Urinary bladder (tissue), 4 donors: Measurements from ENCODE around the gene FAM124B. TPM values are rescaled to one million over a fixed set of nuclear protein-coding genes. Genes with fewer than 3 reads are reported as not detected.
A peak's percentile ranks its signal among the peaks of the same experiment; 100 is the strongest.

ENCODE experiments used
- DNase-seq: peaks from one replicate; pipeline ENCODE4 v3.0.0-alpha.2; 2015; ENCODE audit errors: extremely low spot score
- H3K27ac ChIP-seq: one replicate; pipeline ENCODE4 v1.5.1; 2013; ENCODE audit warnings: low read depth, mild to moderate bottlenecking, moderate library complexity
- H3K36me3 ChIP-seq: one replicate; pipeline ENCODE4 v1.6.1; 2013; ENCODE audit warnings: mild to moderate bottlenecking, moderate library complexity; ENCODE audit not compliant: insufficient read depth
- H3K4me1 ChIP-seq: one replicate; pipeline ENCODE4 v1.6.1; 2013; ENCODE audit warnings: mild to moderate bottlenecking, moderate library complexity; ENCODE audit not compliant: insufficient read depth
- H3K4me3 ChIP-seq: one replicate; pipeline ENCODE4 v1.5.1; 2013; ENCODE audit warnings: low read depth, low read length
- WGBS: extraction: QIAGEN DNeasy Blood & Tissue Kit; methylation state at CpG from one replicate; pipeline ENCODE4 v1.1.7; 2013; 5-methylcytosine and 5-hydroxymethylcytosine counted together
- polyA plus RNA-seq: library from polyadenylated mRNA; stranded (reverse); fragments of 200-250 nt; gene quantifications from one replicate; pipeline ENCODE4 v1.2.3, GENCODE V29; 2013
- total RNA-seq: library from RNA; depleted of rRNA; stranded (reverse); fragments of >200 nt; gene quantifications from one replicate; pipeline ENCODE4 v1.2.3, GENCODE V29; 2014
- donor health status: healthy with polysubstance abuse.
- donor health status: healthy.

The FAM124B gene
- total and polyA plus RNA-seq, 2 donors, result 4.0 to 13.1 TPM

DNA sequence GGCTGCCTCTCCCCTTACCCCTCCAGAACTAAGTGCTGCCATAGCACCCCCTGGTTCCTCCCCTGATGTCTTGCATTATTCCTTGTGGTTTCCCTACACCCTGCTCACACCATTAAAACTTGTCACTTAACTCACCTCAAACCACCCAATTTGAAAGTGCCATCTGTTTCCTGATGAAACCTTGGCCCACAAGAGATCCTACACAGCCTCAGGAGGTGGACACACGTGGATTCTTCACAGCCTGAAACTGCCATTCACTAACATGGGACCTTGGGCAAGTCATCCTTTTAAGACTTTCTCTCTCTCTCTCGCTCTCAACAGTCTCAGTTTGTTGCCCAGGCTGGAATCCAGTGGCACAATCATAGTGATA, 27.5 kb upstream of the FAM124B start:
- 86% methylated on average over 2 of the region's 2 CpGs for WGBS
- no peak for DNase-seq
- H3K4me3 ChIP-seq, result no peak overlapping the region

DNA sequence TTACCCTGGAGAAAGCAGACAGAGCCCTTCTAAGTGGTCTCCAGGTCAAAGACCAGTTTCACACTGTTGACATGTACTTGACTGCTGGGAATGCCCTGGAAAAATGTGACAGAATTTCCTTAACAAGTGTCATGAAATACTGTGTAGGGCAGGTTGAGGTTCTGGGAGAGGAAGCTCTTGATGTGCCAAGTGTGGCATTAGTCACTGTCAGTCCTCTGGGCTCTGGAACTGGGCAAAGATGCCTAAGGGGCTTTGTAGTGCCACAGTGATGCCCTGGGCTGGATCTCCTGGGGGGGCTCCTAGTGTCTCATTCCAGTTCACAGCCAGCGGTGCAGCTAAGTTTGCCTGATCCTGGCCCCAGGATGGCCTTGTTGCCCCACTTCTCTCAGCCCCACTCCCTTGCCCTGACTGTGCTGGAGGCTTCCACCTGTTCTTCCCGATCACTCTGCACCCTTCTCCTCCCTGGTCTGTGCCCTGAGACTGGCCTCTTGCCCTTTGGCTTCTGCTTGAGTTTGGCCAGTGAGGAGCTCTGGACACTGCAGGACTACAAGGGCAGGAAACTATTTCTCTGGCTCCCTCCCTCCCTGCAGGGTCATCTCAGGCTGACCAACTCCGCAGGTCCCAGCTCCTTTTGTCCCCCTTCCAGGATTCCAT, 27.0 kb upstream of the FAM124B start:
- H3K4me1 ChIP-seq, result no peaks in the 10 kb centered on the region
- H3K27ac ChIP-seq, result no peak overlapping the region
- no peak for DNase-seq
- H3K4me3 ChIP-seq, result no peak overlapping the region
- WGBS, result 92% methylated on average over 3 of the region's 3 CpGs
- no peaks in the 10 kb centered on the region for H3K36me3 ChIP-seq

More for the DNA sequence above, 27.5 kb upstream of the FAM124B start:
- no peaks in the 10 kb centered on the region for H3K36me3 ChIP-seq
- H3K27ac ChIP-seq, result no peak overlapping the region
- H3K4me1 ChIP-seq, result no peaks in the 10 kb centered on the region

DNA sequence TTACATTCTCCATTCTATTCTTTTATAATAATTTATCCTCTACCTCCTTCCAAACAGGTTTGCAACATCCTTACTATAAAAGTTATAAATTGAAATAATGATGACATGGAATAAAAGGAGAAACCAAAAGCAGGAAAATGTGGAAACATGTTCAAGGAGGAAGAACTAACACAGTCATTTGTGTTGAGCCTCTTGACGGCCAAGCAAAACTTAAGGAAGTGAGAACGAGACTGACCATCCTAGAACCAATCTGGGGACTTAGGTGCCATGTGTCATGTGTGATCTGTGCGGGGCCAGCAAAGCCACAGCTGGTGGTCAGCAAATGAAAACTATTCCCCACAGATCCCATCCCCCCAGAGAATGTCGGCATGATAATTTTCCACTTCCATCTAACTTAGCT, 25.6 kb upstream of the FAM124B start:
- Histone ChIP-seq H3K4me3 (no peak overlapping the region), H3K27ac (no peak overlapping the region), H3K4me1 (no peaks in the 10 kb centered on the region), H3K36me3 (no peaks in the 10 kb centered on the region)
- DNase-seq, result no peak
- WGBS, result 73% methylated on average over 4 of the region's 4 CpGs

DNA sequence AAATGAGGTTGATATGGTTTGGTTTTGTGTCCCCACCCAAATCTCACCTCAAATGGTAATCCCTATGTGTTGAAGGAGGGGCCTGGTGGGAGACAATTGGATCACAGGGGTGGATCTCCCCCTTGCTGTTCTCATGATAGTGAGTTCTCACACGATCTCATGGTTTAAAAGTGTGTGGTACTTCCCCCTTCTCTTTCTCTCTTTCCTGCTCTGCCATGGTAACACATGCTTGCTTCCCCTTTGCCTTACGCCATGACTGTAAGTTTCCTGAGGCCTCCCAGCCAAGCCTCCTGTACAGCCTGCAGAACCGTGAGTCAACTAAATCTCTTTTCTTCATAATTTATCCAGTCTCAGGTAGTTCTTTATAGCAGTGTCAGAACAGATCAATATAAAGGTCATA, 24.7 kb upstream of the FAM124B start:
- DNase-seq, result no peak
- H3K27ac ChIP-seq, result no peak overlapping the region
- H3K4me3 ChIP-seq, result no peak overlapping the region
- 75% methylated on average over 3 of the region's 3 CpGs for WGBS
- H3K4me1 ChIP-seq, result no peaks in the 10 kb centered on the region
- no peaks in the 10 kb centered on the region for H3K36me3 ChIP-seq

DNA sequence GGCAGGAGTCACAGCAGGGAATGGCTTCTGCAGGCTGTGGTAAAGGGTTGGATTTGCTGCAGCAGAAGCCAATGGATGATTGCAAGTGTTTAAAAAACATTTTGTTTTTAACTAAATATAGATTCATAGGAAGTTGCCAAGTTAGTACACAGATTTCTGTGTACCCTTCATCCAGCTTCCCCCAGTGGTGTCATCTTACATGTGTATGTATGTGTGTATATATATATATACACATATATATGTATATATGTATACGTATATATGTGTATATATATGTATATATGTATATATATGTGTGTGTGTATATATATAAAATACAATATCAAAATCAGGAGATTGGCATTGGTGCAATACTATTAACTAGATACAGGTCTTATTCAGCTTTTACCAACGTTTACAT, 19.2 kb upstream of the FAM124B start:
- Histone ChIP-seq H3K4me3 (no peak overlapping the region), H3K27ac (no peak overlapping the region), H3K36me3 (no peaks in the 10 kb centered on the region), H3K4me1 (no peaks in the 10 kb centered on the region)
- no peak for DNase-seq
- 87% methylated on average over 2 of the region's 2 CpGs for WGBS

DNA sequence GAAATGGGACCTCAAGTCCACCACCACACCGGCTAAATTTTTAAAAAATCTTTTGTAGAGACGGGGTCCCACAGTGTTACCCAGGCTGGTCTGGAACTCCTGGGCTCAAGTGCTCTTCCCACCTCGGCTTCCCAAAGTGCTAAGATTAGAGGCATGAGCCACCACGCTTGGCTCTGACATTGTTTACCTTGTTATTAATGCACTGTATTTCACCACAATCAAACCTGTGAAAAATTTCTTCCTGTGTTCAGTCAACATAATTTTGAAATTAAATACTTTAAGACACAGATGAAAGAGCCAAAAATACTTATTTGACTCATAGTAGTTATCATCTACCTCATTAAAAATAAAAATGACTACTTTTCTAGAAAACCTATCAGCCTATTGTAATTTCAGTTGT, 16.0 kb upstream of the FAM124B start:
- Histone ChIP-seq H3K4me3 (no peak overlapping the region), H3K4me1 (no peaks in the 10 kb centered on the region), H3K36me3 (no peaks in the 10 kb centered on the region), H3K27ac (no peak overlapping the region)
- no peak for DNase-seq
- WGBS, result 94% methylated on average over 4 of the region's 4 CpGs

DNA sequence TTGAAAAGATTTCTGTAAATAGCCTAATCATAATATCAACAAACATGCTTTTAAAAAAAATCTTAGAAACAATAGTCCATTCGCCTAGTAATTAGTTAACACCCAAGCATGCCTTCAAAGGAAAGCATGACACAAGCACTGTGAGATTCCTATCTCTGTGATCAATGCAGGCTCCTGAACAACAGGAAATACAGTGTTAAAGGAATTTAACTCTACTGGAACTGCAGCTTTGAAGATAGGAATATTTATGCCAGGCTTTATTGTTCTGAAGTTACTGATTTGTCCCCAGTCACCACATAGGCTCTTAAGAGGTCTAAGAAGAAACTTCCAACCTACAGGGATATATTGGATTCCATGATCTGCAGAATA, 15.4 kb upstream of the FAM124B start:
- Histone ChIP-seq H3K36me3 (no peaks in the 10 kb centered on the region), H3K4me3 (no peak overlapping the region), H3K27ac (no peak overlapping the region), H3K4me1 (no peaks in the 10 kb centered on the region)
- DNase-seq, result no peak
- 46% methylated on average over 1 of the region's 1 CpG for WGBS

DNA sequence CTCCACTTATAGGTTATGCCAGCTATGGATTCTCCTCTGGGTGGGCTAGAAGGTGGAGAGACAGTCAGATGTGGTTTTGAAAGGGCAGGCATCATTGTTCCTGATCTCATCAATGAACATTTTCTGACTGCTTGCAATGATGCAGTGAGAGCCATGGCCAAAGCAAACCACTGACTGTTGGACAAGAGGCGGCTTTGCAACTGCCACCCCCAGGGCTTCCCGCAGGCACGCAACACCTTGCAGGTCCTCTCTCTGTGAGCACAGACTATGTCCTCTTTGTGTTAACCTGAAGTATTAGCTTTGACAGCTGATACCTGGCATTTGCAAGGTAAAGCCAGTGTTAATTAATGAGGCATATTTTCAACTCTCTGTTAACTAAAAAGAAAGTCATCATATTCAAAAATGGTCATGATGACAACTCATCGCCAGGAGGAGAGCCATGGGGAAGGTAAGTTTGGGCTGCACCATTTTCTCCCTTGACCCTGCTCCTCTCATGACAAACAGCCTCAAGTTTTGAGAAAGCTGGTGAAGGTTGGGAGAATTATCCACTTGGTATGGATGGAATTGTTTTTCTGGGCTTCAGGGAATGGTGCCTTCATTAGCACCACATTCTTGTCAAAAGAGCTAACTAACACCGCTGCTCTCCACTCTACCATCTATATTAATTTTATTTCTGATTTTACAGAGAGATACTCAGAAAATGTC, 14.9 kb upstream of the FAM124B start:
- Histone ChIP-seq H3K4me3 (no peak overlapping the region), H3K36me3 (no peaks in the 10 kb centered on the region), H3K4me1 (no peaks in the 10 kb centered on the region), H3K27ac (no peak overlapping the region)
- no peak for DNase-seq
- 91% methylated on average over 5 of the region's 5 CpGs for WGBS

DNA sequence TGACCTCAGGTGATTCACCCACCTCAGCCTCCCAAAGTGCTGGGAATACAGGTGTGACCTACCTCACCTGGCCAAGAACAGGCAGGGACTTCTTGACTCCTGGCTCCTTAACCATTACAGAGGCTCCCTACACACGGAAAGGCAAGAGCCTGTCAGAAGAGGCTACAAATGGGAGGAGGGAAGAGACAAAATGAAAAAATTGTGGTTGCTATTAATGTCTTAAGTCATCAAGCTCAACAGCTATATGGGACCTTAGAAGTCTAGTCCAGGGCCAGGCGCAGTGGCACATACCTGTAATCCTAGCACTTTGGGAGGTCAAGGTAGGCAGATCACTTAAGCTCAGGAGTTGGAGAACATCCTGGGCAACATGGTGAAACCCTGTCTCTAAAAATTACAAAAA, 11.5 kb upstream of the FAM124B start:
- no peaks in the 10 kb centered on the region for H3K36me3 ChIP-seq
- WGBS, result 94% methylated on average over 2 of the region's 2 CpGs

DNA sequence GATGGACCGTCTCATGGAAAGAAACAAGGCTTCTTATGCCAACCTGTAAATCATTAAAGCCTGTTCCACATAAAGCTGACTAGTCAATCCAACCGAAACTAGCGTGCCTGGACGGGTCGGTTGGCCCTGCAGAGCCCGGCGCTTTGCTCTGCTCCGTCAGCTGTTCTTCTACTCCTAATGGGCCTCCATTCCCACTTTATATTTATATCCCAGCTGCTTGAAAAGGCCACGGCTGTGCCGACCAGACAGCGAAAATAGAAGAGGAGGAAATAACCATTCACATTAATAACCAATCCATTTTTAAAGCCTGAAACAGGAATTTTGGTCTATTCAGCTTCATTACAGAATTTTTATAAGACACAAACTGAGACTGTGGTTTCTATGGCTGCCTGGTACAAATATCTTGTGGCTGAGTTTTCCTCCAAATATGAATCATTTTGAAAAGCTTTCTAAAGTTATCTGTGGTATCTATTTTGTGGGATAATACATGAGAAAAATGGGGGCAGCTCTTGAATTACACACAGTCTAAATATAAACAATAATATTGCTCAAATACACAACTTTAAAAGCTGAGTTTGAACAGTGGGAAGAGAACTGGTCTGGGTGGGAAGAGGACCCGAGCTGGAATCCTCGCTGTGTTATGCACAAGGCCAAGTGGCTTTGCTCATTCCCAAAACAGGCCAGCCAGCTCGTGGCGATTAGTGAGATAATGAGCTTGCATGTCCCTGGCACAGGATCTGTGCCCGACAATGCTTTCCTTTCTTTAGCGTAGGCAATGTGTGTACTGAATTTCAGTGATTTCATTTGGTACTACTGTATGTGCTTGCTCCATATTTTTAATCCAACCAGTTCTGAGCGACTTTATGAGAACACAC, 10.5 kb upstream of the FAM124B start:
- Histone ChIP-seq H3K27ac (no peak overlapping the region), H3K4me3 (no peak overlapping the region), H3K4me1 (no peaks in the 10 kb centered on the region), H3K36me3 (no peaks in the 10 kb centered on the region)
- DNase-seq, result peak; percentile 23
- 43% methylated on average over 18 of the region's 18 CpGs for WGBS

More for the DNA sequence above, 11.5 kb upstream of the FAM124B start:
- Histone ChIP-seq H3K27ac (no peak overlapping the region), H3K4me3 (no peak overlapping the region), H3K4me1 (no peaks in the 10 kb centered on the region)
- no peak for DNase-seq

DNA sequence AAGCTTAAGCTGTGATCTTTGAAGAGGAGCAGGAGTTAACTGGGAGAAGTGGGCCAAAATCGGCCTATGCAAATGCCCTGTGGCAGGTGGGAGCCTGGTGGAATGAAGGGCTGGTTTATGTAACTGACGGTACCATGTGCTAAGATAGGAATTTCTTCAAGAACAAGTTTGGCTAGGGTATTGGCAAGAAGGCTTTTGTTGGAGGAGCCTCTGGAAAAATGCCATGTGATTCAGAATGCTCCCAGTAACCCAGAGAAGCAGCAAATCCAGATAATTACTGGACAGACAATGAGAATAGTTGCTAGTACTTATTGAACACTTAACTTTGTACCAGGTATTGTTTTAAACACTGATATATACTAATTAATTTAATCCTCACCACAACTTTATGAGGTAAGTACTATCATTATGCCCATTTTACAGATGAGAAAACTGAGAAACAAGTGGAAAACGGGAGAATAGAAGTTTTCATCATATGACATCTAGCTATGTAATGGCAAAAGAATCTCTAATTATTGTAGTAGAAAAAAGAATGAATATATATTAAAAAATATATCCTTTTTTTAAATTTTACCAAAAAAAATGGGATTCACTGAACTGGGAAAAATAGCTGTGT, 9.1 kb upstream of the FAM124B start:
- Histone ChIP-seq H3K4me3 (no peak overlapping the region), H3K4me1 (no peaks in the 10 kb centered on the region), H3K36me3 (no peaks in the 10 kb centered on the region), H3K27ac (no peak overlapping the region)
- no peak for DNase-seq
- 89% methylated on average over 3 of the region's 3 CpGs for WGBS

DNA sequence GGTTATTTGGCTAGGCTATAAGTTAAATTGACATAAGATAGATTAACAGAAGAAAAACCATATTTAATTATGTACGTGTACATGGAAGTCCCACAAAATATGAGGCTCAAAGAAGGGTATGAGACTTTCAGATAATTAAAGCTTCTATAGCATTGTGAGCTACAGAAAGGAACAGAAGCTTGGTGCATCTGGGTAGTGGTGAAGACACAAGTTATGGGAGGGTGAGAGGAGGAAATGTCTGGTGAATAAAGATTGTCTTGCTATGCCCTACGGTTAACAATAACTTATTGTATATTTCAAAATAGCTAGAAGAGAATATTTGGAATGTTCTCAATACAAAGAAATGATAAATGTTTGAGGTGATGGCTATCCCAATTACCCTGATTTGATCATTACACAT, 6.8 kb upstream of the FAM124B start:
- 65% methylated on average over 2 of the region's 2 CpGs for WGBS
- no peaks in the 10 kb centered on the region for H3K36me3 ChIP-seq
- DNase-seq, result no peak
- H3K27ac ChIP-seq, result no peak overlapping the region
- H3K4me3 ChIP-seq, result no peak overlapping the region
- no peaks in the 10 kb centered on the region for H3K4me1 ChIP-seq

DNA sequence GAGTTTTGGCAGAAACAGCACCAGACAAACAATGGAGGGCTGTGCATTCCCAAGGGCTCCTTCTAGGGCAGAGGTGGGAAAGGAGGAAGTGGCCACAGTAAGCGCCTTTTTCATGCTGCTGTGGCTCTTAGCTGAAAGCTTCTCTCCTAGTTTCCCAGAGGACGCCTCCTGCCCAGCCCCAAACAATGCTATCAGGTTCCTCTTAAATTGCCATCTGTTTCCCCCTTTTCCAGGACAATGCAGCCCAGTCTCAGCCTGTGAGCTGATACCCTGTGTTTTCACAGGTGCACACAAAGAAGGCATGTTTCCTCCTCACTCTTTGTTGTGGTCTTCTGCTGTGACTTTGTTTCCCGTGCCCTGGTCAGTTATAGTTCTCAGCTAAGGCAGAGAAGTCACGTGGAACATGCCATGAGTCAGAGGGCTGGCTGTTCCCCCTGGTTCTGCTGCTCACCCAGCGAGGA, 5.4 kb upstream of the FAM124B start:
- Histone ChIP-seq H3K27ac (no peak overlapping the region), H3K4me3 (no peak overlapping the region), H3K36me3 (no peaks in the 10 kb centered on the region), H3K4me1 (no peaks in the 10 kb centered on the region)
- no peak for DNase-seq
- 79% methylated on average over 5 of the region's 5 CpGs for WGBS
